Neural crest cell (in vitro differentiated cells): Measurements from ENCODE around the gene RASA3. TPM values are rescaled to one million over a fixed set of nuclear protein-coding genes. Genes with fewer than 3 reads are reported as not detected.

ENCODE experiments used
- DNase-seq: peaks from one replicate; pipeline ENCODE4 v3.0.0; 2021; ENCODE audit warnings: low read depth, mixed read lengths, low spot score
- H3K27ac Mint-ChIP-seq: one replicate; pipeline ENCODE4 v1.8.0; 2021; ENCODE audit warnings: mild to moderate bottlenecking, mixed read lengths; ENCODE audit not compliant: unreplicated experiment
- H3K27me3 Mint-ChIP-seq: 2 replicates; pipeline ENCODE4 v1.8.0; 2021; ENCODE audit warnings: low read depth, mild to moderate bottlenecking, mixed read lengths
- H3K36me3 Mint-ChIP-seq: 2 replicates; pipeline ENCODE4 v1.8.0; 2021; ENCODE audit warnings: low read depth, mild to moderate bottlenecking, mixed read lengths
- H3K4me1 Mint-ChIP-seq: 2 replicates; pipeline ENCODE4 v1.8.0; 2021; ENCODE audit warnings: mixed read lengths
- H3K4me3 Mint-ChIP-seq: one replicate; pipeline ENCODE4 v1.8.0; 2021; ENCODE audit warnings: mild to moderate bottlenecking, mixed read lengths
- H3K9me3 Mint-ChIP-seq: 2 replicates; pipeline ENCODE4 v1.8.0; 2021; ENCODE audit warnings: mixed read lengths
- CTCF ChIP-seq: fragments of 200-600 bp; sonication (generic); conservative IDR thresholded peaks from 2 replicates; pipeline ENCODE4 v1.5.0; 2021; ENCODE audit warnings: antibody characterized with exemption, mild to moderate bottlenecking
- total RNA-seq: library from RNA; stranded (reverse); gene quantifications from 2 replicates; pipeline ENCODE4 v1.2.1, GENCODE V29; 2021

The RASA3 gene
- total RNA-seq, 1 donor from 2014 or later: 29.5 TPM

GRCh38 chr13:113954046-113954835 lies 178.2 kb downstream of the RASA3 start:
- Mint-ChIP-seq H3K4me3 (no peak overlapping the region), H3K9me3 (peaks cover 5% of the 10 kb centered on the region), H3K36me3 (peaks cover 20% of the 10 kb centered on the region), H3K27me3 (no peaks in the 10 kb centered on the region), H3K27ac (no peak overlapping the region), H3K4me1 (no peaks in the 10 kb centered on the region)
- no peak for DNase-seq
- TF ChIP-seq CTCF: no peak

- peaks cover 2% of the 10 kb centered on the region for H3K9me3 Mint-ChIP-seq
- H3K36me3 Mint-ChIP-seq: peaks cover 15% of the 10 kb centered on the region
- H3K4me3 Mint-ChIP-seq: no peak overlapping the region
- no peaks in the 10 kb centered on the region for H3K27me3 Mint-ChIP-seq
- no peak for DNase-seq
- TF ChIP-seq CTCF: no peak
- H3K27ac Mint-ChIP-seq: no peak overlapping the region
- no peaks in the 10 kb centered on the region for H3K4me1 Mint-ChIP-seq
Observed at GRCh38 chr13:113953561-113953960, 178.9 kb downstream of the RASA3 start.

- no peak overlapping the region for H3K4me3 Mint-ChIP-seq
- TF ChIP-seq CTCF: no peak
- peaks cover 13% of the 10 kb centered on the region for H3K36me3 Mint-ChIP-seq
- no peak overlapping the region for H3K27ac Mint-ChIP-seq
- H3K27me3 Mint-ChIP-seq: no peaks in the 10 kb centered on the region
- no peaks in the 10 kb centered on the region for H3K9me3 Mint-ChIP-seq
- no peak for DNase-seq
- no peaks in the 10 kb centered on the region for H3K4me1 Mint-ChIP-seq
Observed at GRCh38 chr13:113952983-113953520, 179.4 kb downstream of the RASA3 start.

GRCh38 chr13:113952151-113952982 lies 180.1 kb downstream of the RASA3 start:
- peak overlapping the region; percentile 78 for H3K27ac Mint-ChIP-seq
- no peaks in the 10 kb centered on the region for H3K9me3 Mint-ChIP-seq
- no peak for DNase-seq
- no peak for TF ChIP-seq CTCF
- H3K27me3 Mint-ChIP-seq: no peaks in the 10 kb centered on the region
- no peaks in the 10 kb centered on the region for H3K4me1 Mint-ChIP-seq
- H3K36me3 Mint-ChIP-seq: peaks cover 13% of the 10 kb centered on the region
- H3K4me3 Mint-ChIP-seq: no peak overlapping the region

- Mint-ChIP-seq H3K27me3 (no peaks in the 10 kb centered on the region), H3K36me3 (peaks cover 13% of the 10 kb centered on the region), H3K4me3 (no peak overlapping the region), H3K27ac (peak overlapping the region; percentile 78), H3K4me1 (no peaks in the 10 kb centered on the region), H3K9me3 (no peaks in the 10 kb centered on the region)
- peak; percentile 60 for TF ChIP-seq CTCF
- peak; percentile 45 for DNase-seq
Observed at GRCh38 chr13:113951246-113951999, 181.0 kb downstream of the RASA3 start.
